Sigmoid colon (tissue), 4 donors: Measurements from ENCODE around the gene SALL4.

Experiments
- CTCF ChIP-seq, 4 experiments: fragments of 450-650 bp in 3 of 4; fragments of 200-600 bp in 1 of 4; IDR thresholded peaks; one replicate each; pipeline ENCODE4 v1.5.1; 2016 to 2019; ENCODE audit warnings: antibody characterized with exemption in 4 of 4, mild to moderate bottlenecking in 3 of 4, moderate library complexity in 2 of 4
- POLR2AphosphoS5 ChIP-seq, 4 donors: sonication (generic); formaldehyde crosslinking; IDR thresholded peaks; one replicate each; pipeline ENCODE4 v1.6.1; 2017; ENCODE audit warnings: antibody characterized with exemption in 4 of 4

- TF ChIP-seq CTCF (IDR thresholded peaks at IDR 0.05) (no peak), POLR2AphosphoS5 (IDR thresholded peaks at IDR 0.05) (no peak)
Observed at GRCh38 chr20:51796340-51796739, 6.0 kb downstream of the SALL4 start.
